Stimulated activated CD4-positive, alpha-beta T cell treated with anti-CD3 and anti-CD28 coated beads, Interleukin-4, amount 100 ng/mL, for 4 hours (primary cell): Measurements from ENCODE around the gene EEF1AKMT1.
"Not testable (repeated sequence)": the region's sequence is repeated elsewhere in the genome, so short reads cannot be mapped to it uniquely, and the experiment has no call there.

ENCODE experiments used
- DNase-seq, 2 experiments: peaks; one replicate each; pipeline ENCODE4 v3.0.0-alpha.2; 2020

EEF1AKMT1 gene

DNA sequence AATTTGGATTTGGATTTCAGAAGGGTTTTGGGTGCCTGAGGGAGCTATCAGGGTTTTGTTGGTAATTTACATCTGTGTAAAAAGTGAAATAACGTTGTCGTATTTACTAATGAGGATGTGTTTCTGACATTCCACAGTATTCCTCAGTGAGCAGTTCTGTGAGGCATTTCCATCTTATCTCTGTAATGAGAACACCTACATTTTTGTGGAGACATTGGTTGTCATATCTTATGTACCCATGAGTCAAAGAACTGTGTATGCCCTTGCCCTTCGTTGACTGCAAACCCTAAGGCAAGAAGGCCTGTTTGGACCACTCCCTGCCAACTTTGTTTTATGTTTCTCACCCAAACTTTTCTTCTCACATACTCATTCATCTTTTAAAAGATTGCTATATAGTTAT is 84.5 kb downstream of the EEF1AKMT1 start:
- no peak for DNase-seq

GRCh38 chr13:20686863-20687579 is 86.7 kb downstream of the EEF1AKMT1 start:
- DNase-seq = no peak

- DNase-seq = no peak
Observed at GRCh38 chr13:20686167-20686566, 87.6 kb downstream of the EEF1AKMT1 start.

GRCh38 chr13:20685092-20685491 is 88.7 kb downstream of the EEF1AKMT1 start:
- DNase-seq = no peak

DNA sequence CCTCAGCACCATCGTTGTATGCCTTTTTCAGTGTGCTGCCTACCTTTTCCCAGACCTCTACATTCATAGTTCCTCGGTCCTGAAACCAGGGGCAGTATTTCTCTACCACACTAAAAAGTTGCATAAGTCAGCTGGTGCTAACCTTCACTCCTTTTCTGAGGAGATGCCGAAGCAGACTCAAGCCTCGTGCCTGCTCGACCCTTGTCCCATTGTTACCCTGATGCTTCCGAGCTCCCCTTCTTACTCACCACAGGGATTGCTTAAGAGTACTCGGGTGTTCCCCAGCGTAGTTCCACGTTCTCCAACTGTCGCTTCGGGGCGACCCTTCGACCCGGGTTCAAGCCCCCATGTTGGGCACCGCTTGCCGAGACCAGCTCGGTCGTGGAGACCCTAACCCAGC is 89.2 kb downstream of the EEF1AKMT1 start:
- DNase-seq = no peak

DNA sequence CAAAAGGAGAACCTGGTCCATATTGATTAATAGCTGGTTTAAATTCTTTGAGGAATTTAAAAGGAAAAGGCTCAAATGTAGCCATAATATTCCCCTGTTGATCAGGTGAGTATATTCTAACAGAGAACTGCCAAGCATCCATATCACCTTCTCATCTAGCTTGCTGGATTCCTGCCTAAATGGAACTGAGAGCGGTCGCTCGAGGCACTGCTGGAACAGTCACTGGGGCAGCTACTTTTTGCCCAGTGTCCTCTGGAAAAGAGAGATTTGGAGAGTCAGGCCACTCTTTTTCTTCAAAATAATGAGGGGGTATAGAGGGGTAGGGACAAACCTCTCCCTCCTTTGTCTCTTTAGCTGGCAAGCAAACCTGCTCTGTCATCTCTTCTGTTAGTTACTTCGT is 89.7 kb downstream of the EEF1AKMT1 start:
- no peak for DNase-seq

- DNase-seq = no peak
Observed at GRCh38 chr13:20682061-20682460, 91.7 kb downstream of the EEF1AKMT1 start.

DNA sequence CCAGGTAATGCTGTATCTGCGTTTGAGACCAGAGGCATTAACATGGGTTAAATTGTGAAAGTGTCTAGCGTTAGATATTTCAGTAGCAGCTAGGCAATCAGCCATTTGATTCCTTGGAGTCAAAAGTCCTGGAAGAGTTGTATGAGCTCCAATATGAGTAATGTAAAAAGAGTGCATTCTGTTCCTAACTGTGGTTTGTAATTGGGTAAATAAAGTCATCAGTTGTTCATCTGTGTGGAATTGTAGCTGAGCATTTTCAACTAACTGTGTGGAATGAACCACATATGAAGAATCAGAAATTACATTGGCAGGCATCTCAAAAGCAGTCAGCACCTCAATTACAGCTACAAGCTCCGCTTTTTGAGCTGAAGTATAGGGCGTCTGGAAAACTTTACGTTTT is 92.3 kb downstream of the EEF1AKMT1 start:
- not testable (repeated sequence) for DNase-seq

DNA sequence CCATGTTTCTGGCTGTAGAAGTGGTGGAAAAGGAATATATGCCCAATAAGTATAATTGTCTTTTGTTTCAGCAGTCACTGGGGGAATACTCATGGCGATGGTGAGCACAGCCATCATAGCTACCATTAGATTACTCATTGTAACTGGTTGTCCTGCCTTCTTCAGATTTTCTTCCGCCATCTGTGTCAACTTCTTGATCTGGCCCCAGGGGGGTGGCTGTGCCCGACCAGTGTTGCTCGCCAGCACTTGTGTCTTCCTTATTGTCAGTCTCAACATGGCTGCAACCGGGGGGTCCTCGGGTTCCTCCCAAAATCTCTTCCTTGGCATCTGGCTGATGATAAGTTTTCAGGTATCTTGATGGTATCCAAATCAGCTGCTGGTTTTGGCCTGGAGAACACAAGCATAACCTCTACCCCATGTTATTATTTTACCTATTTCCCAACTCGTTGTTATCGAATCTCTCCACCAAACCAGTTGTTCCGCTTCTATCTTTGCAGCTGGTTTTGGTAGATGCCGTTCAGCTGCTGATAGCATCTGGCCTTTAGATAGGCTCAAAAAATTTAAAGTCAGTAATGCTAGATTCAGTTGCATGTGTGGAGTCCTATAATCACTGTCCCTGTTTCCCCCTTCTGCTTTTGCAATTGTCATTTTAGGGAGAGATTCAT is 93.2 kb downstream of the EEF1AKMT1 start:
- DNase-seq = no peak

DNA sequence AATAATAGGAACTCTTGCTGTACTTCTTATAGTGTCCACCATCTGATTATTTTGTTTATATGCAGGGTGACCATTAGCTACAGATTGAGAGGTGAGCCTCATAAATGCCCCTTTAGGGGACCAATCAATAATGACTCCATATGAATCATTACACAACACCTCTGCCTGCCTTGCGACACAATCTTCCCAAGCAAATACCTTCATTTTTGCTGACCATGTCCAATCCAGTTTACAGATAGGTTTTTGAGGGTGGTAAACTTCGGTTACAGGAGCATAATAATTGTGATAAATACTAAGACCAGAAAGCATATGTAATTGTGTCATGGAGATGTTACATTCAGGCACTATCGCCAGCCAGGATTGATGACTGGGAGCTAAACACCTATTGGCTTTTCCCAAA is 93.9 kb downstream of the EEF1AKMT1 start:
- DNase-seq = no peak
